Parietal lobe (tissue), 1 donor: ENCODE results near the gene TAC1. TPM values are rescaled to one million over a fixed set of nuclear protein-coding genes. Genes with fewer than 3 reads are reported as not detected.

Experiments
- total RNA-seq: library from RNA; depleted of rRNA; stranded (reverse); fragments of >200 nt; gene quantifications from one replicate; pipeline ENCODE4 v1.2.3, GENCODE V29; 2014

The TAC1 gene
- 7.8 TPM for total RNA-seq

GRCh38 chr7:97731736-97732564 lies at the start of gene TAC1:
Gene TAC1, plus strand, starts transcription at chr7:97732086. Its CDS starts 527 bp downstream, at chr7:97732613.

Other genes with a start within 250 kb of the TAC1 start
- gene ASNS, start 140.3 kb downstream of the TAC1 start, total RNA-seq: 69.2 TPM